ENCODE measurements around the gene APRT. TPM values are rescaled to one million over a fixed set of nuclear protein-coding genes. Genes with fewer than 3 reads are reported as not detected.

Gene APRT
- total and polyA plus RNA-seq, 9 of the 15 experiments (the other 6 are each of a cell fraction or from before 2014, with no cell fraction given): 41.7 to 409 (median 146) TPM

DNA sequence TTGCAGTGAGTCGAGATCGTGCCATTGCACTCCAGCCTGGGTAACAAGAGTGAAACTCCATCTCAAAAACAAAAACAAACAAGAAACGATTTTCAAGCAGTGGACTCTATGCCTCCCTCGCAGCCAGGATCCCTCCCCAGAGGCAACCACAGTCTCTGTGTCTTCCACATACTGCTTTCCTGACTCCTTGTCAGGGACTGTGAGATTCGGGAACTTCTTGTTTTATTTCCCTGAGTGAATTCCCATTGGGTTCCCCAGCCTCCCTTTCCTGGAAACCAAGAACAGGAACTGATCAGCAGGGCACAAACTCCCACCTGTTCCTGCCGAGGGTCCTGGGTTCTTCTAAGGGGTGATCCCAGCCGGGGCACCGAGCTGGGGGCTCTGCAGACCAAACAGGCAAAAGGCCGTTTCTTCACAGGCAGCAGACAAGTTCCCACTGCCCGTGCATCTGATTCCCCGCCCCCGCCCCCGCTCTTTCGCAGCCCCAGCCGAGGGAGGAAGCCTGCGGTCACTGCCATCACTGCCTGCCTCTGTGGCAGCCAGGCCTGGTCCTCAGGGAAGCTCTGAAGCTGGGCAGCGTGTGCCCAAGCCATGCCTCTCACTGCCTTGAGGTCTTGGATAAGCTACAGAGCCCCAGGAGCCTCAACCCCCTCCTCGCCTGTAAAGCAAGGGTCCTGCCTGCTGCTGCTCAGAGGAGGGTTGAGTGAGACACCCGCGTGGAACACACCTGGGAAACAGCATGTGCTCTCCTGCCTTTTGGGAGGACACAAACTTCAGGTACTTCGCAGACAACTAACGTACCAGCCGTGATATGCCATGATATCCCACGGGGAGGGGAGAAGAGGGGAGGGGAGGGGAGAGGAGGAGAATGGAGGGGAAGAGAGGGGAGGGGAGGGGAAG lies 21.2 kb downstream of the APRT start:
- DNase-seq (ENCODE audit: extremely low read depth in 1 of 4, low spot score in 3 of 4) (peak; percentile 67 to 81 (median 74)), ATAC-seq (peak; percentile 82), FAIRE-seq (peak; percentile 57)
- Histone ChIP-seq H3K9ac (ENCODE audit: insufficient read depth in 1 of 2, low read depth in 2 of 2, low read length in 2 of 2) (peak overlapping the region; percentile 27 to 71; a peak in 3 of 4 replicates), H3K4me3 (peak overlapping the region; percentile 2; the same call in 1 of the 2 replicates), H3K9me1 (ENCODE audit: control insufficient read depth, insufficient read depth, low read length) (no peaks in the 10 kb centered on the region), H3K36me3 (ENCODE audit: control insufficient read depth, insufficient read depth, low read length) (no peaks in the 10 kb centered on the region), H3K9me3 (replicated peaks; ENCODE audit: control insufficient read depth, insufficient read depth, low read depth, low read length) (no peaks in the 10 kb centered on the region), H3K4me2 (ENCODE audit: insufficient read depth, low read length) (peak overlapping the region; percentile 60), H3K27me3 (ENCODE audit: control insufficient read depth in 2 of 2, insufficient read depth in 2 of 2, low read length in 2 of 2) (no peaks in the 10 kb centered on the region), H3K27ac (ENCODE audit: extremely low read depth, low read depth, low read length) (peak overlapping the region; percentile 2; the same call in 2 of the 3 replicates), H4K20me1 (replicated peaks; ENCODE audit: control insufficient read depth, insufficient read depth, low read length) (no peaks in the 10 kb centered on the region), H3K4me1 (replicated peaks in 1 of 2; ENCODE audit: control insufficient read depth in 2 of 2, insufficient read depth in 2 of 2, low read length in 2 of 2) (peaks cover 14 to 53% of the 10 kb centered on the region in 2 experiments), H2AFZ (ENCODE audit: low read depth, low read length) (peak overlapping the region; percentile 84), H3K79me2 (ENCODE audit: control insufficient read depth, insufficient read depth, low read length) (peaks cover 3% of the 10 kb centered on the region; the same call in 1 of the 3 replicates)
- intact Hi-C loops (cut with micrococcal nuclease): no loop called here
- in situ Hi-C loops (cut with MboI): no loop called here
- ChIA-PET POLR2A (interaction anchor here (1.0 kb wide), 1 partner anchor 32 kb away, joined by 4 read pairs; no protein-coding TSS in a partner anchor), CTCF (ENCODE audit: low intra/inter-chr PET ratio) (no interaction called here)
- WGBS (ENCODE audit: insufficient coverage, low coverage, missing lambda C conversion rate): 21% methylated on average over 15 of the region's 24 CpGs
- BruUV-seq (replicated peaks): no TSS peak
- TF ChIP-seq ZNF121 (CRISPR knock-in tag; conservative IDR thresholded peaks at IDR 0.05) (no peak), NEUROD1 (IDR thresholded peaks at IDR 0.05; ENCODE audit: borderline replicate concordance, low read depth, low read length, partially characterized antibody) (no peak), HDGF (IDR thresholded peaks at IDR 0.05) (peak; percentile 71; the same call in 1 of the 2 replicates), CAMTA2 (CRISPR knock-in tag; conservative IDR thresholded peaks at IDR 0.05) (no peak), CREB1 (IDR thresholded peaks at IDR 0.05) (no peak), CREB1 (CRISPR knock-in tag; IDR thresholded peaks at IDR 0.05) (no peak), RCOR1 (IDR thresholded peaks at IDR 0.05; ENCODE audit: borderline replicate concordance in 1 of 2, low read depth in 2 of 2, low read length in 2 of 2) (peak in 1 of 2 experiments; percentile 17; a peak in 1 of 4 replicates), SUPT5H (IDR thresholded peaks at IDR 0.05) (no peak), DPF2 (IDR thresholded peaks at IDR 0.05) (peak; percentile 38), ZBTB7A (IDR thresholded peaks at IDR 0.05; ENCODE audit: borderline replicate concordance, control insufficient read depth, low read depth, low read length) (peak; percentile 73; the same call in 1 of the 2 replicates), ETV1 (tag; conservative IDR thresholded peaks at IDR 0.05; ENCODE audit: low read depth) (0 out of 2 replicates have a peak, but pooled peaks have one; percentile 14), KLF16 (IDR thresholded peaks at IDR 0.05) (peak; percentile 23; the same call in 1 of the 2 replicates), EGR1 (conservative IDR thresholded peaks at IDR 0.05) (peak; percentile 94)
- TF ChIP-seq, protein P1, sequence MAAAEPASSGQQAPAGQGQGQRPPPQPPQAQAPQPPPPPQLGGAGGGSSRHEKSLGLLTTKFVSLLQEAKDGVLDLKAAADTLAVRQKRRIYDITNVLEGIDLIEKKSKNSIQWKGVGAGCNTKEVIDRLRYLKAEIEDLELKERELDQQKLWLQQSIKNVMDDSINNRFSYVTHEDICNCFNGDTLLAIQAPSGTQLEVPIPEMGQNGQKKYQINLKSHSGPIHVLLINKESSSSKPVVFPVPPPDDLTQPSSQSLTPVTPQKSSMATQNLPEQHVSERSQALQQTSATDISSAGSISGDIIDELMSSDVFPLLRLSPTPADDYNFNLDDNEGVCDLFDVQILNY (CRISPR knock-in tag; IDR thresholded peaks at IDR 0.05): no peak
- TF ChIP-seq, protein P2, sequence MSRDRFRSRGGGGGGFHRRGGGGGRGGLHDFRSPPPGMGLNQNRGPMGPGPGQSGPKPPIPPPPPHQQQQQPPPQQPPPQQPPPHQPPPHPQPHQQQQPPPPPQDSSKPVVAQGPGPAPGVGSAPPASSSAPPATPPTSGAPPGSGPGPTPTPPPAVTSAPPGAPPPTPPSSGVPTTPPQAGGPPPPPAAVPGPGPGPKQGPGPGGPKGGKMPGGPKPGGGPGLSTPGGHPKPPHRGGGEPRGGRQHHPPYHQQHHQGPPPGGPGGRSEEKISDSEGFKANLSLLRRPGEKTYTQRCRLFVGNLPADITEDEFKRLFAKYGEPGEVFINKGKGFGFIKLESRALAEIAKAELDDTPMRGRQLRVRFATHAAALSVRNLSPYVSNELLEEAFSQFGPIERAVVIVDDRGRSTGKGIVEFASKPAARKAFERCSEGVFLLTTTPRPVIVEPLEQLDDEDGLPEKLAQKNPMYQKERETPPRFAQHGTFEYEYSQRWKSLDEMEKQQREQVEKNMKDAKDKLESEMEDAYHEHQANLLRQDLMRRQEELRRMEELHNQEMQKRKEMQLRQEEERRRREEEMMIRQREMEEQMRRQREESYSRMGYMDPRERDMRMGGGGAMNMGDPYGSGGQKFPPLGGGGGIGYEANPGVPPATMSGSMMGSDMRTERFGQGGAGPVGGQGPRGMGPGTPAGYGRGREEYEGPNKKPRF (IDR thresholded peaks at IDR 0.05; ENCODE audit: low read depth, low read length): no peak
- TF ChIP-seq, protein P3, sequence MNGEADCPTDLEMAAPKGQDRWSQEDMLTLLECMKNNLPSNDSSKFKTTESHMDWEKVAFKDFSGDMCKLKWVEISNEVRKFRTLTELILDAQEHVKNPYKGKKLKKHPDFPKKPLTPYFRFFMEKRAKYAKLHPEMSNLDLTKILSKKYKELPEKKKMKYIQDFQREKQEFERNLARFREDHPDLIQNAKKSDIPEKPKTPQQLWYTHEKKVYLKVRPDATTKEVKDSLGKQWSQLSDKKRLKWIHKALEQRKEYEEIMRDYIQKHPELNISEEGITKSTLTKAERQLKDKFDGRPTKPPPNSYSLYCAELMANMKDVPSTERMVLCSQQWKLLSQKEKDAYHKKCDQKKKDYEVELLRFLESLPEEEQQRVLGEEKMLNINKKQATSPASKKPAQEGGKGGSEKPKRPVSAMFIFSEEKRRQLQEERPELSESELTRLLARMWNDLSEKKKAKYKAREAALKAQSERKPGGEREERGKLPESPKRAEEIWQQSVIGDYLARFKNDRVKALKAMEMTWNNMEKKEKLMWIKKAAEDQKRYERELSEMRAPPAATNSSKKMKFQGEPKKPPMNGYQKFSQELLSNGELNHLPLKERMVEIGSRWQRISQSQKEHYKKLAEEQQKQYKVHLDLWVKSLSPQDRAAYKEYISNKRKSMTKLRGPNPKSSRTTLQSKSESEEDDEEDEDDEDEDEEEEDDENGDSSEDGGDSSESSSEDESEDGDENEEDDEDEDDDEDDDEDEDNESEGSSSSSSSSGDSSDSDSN (IDR thresholded peaks at IDR 0.05; ENCODE audit: borderline replicate concordance in 1 of 2, low read depth in 2 of 2, low read length in 2 of 2): 0 out of 4 replicates have a peak, but pooled peaks of 1 of the 2 experiments have one; percentile 39
